Measurements from ENCODE around the gene TEC. TPM values are rescaled to one million over a fixed set of nuclear protein-coding genes. Genes with fewer than 3 reads are reported as not detected.

The TEC gene
- total and polyA plus RNA-seq, 9 of the 15 experiments (the other 6 are each of a cell fraction or from before 2014, with no cell fraction given): 5.3 to 14.7 (median 8.8) TPM

GRCh38 chr4:48228949-48229348 is 40.7 kb downstream of the TEC start (continued):
- TF ChIP-seq ZFP91 (CRISPR knock-in tag; IDR thresholded peaks at IDR 0.05): no peak
- 0 out of 2 replicates have a peak, but pooled peaks have one; percentile 44 for TF ChIP-seq ZEB2 (IDR thresholded peaks at IDR 0.05)
- TF ChIP-seq CTBP1 (IDR thresholded peaks at IDR 0.05; ENCODE audit: borderline replicate concordance): peak; percentile 36; the same call in 1 of the 2 replicates
- no peak for TF ChIP-seq HNRNPLL (IDR thresholded peaks at IDR 0.05; ENCODE audit: low read depth, low read length, poor library complexity, severe bottlenecking)
- peak; percentile 18; the same call in 1 of the 2 replicates for TF ChIP-seq NFE2 (IDR thresholded peaks at IDR 0.05; ENCODE audit: low read depth)
- TF ChIP-seq HOXB6 (CRISPR knock-in tag; IDR thresholded peaks at IDR 0.05; ENCODE audit: borderline replicate concordance): no peak
- TF ChIP-seq ZNF79 (CRISPR knock-in tag; IDR thresholded peaks at IDR 0.05; ENCODE audit: low read depth): no peak
- TF ChIP-seq ZFP1 (CRISPR knock-in tag; IDR thresholded peaks at IDR 0.05): no peak
- TF ChIP-seq HNRNPK (IDR thresholded peaks at IDR 0.05; ENCODE audit: low read depth, low read length, poor library complexity, severe bottlenecking): no peak
- TF ChIP-seq MBD2 (IDR thresholded peaks at IDR 0.05; ENCODE audit: borderline replicate concordance, low read depth): no peak
- TF ChIP-seq ZNF511 (CRISPR knock-in tag; IDR thresholded peaks at IDR 0.05): no peak
- peak in 1 of 2 experiments; percentile 56; a peak in 2 of 4 replicates for TF ChIP-seq RCOR1 (IDR thresholded peaks at IDR 0.05; ENCODE audit: borderline replicate concordance in 1 of 2, low read depth in 2 of 2, low read length in 2 of 2)
- TF ChIP-seq SAFB (IDR thresholded peaks at IDR 0.05; ENCODE audit: borderline replicate concordance, low read depth, low read length): no peak
- TF ChIP-seq ASH1L (IDR thresholded peaks at IDR 0.05; ENCODE audit: borderline replicate concordance, low read depth, partially characterized antibody): no peak

Data from K562 (cell line).